ENCODE measurements around the gene ANKRD34A.

ANKRD34A gene

GRCh38 chr1:145964328-145965118, at the start of gene ANKRD34A, which contains the start of gene POLR3GL:
Gene ANKRD34A (minus strand): TSS chr1:145964575. CDS start chr1:145961759, 2,816 bp downstream.
Gene POLR3GL (plus strand): TSS chr1:145964690. CDS start chr1:145974866, 10,176 bp downstream.
- DNase-seq: peak; percentile 92

- no peak for DNase-seq
These were observed 49.2 kb upstream of the ANKRD34A start for GRCh38 chr1:146013559-146013922.

GRCh38 chr1:146012703-146013558, 48.6 kb upstream of the ANKRD34A start:
- DNase-seq: peak; percentile 65

GRCh38 chr1:146010126-146010738, 45.9 kb upstream of the ANKRD34A start:
- DNase-seq: no peak

DNA sequence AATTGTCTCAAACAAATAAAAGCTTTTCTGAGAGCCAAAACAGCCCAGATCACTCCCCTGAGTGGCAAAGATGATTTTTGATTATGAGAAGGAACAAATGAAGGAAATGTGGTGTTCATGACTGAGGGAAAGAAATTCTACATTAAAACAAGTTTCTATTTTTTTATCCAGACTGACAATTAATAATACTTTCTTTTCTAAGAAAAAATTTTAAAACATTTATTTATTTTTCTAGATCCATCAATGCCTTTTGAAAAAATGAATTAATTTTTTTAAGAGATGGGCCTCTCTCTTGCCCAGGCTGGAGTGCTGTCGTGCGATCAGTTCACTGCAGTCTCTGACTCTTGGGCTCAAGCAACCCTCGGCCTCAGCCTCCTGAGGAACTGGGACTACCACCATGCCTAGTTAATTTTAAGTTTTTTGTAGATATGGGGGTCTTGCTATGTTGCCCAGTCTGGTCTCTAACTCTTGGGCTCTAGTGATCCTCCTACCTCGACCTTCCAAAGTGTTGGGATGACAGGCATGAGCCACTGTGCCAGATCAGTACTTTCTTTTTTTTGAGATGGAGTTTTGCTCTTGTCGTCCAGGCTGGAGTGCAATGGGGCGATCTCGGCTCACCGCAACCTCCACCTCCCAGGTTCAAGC, 43.2 kb upstream of the ANKRD34A start:
- no peak for DNase-seq

GRCh38 chr1:146001709-146002108, 37.3 kb upstream of the ANKRD34A start:
- no peak for DNase-seq

- no peak for DNase-seq
These were observed 35.1 kb upstream of the ANKRD34A start for GRCh38 chr1:145999321-146000024.

DNA sequence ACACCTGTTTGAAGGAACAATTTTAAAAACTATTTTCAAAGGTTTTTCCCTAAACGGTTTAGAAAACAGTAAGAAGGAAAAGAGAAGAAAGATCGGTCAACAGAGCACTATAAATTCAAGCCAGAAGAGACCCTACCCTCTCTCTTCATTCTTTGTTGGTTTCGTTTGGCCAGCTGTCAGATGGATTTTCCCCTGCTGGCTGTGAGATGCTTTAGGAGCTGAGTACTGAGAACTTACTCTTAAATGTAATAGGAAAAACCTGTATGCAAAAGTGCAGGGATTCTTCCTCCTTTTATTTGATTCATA, 33.3 kb upstream of the ANKRD34A start:
- no peak for DNase-seq

DNA sequence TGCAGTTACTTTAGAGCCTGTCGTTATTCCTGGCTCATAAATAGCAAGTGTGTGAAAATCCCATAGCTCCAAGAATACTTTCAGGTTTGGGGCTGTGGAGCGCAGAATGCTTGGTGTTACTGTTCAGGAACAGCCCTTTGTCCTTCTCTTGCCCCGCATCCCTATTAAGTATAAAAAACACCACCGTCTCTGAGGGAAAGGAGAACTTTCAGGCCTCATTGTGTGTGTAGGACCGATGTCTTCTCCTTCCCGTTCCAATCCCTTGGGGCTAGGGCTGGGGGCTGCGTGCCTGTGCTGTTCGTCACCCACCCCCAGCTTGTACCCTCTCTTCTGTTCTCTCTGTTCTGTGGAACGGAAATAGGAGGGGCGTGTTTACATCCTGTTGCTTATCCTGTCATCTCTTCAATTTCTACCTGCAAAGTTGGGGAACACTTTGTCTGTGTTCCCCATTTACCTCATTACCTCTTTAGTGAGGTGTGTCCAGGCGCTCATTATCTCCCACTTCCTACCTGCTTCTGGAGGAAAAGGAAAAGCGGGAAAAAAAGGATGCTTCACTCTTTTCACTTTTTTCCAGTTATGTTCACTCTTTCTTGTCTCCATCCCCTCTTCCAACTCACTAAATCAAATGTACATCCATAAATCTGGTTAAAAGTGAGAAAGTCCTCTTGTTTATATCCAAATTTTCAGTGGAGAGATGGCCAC, 32.8 kb upstream of the ANKRD34A start:
- DNase-seq: no peak

DNA sequence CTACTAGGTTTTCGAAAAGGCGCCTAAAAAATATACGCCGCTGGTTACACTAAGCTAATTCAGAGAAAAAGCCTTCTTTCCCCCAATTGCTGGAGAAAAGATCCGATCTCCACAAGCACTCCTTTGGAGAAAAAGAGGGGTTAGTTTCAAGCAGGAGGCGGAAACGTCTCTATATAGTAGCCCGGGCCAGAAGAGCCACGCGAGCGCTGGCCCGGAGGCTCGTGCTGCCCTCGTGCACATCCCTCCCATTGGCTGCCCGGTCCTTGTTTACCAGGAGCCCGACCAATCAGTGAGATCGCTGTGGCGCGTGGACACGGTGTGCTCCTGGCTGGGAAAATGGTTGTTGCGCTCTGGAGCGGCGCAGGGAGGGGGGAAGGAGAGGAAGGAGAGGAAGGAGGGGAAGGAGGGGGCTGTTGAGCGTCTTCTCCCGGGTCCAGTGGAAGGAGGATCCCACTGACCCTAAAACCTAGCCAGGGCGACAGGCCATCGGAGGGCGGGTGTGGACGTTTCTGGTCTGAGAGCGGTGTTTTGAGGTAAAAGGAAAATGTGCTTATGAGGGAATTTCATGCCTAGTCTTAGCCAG, 32.1 kb upstream of the ANKRD34A start, which contains the start of gene TXNIP:
TXNIP (minus strand) TSS at position 147 of the 583 bp plus-strand sequence. CDS start 313 bp downstream, outside the sequence.
- peak; percentile 97 for DNase-seq

DNA sequence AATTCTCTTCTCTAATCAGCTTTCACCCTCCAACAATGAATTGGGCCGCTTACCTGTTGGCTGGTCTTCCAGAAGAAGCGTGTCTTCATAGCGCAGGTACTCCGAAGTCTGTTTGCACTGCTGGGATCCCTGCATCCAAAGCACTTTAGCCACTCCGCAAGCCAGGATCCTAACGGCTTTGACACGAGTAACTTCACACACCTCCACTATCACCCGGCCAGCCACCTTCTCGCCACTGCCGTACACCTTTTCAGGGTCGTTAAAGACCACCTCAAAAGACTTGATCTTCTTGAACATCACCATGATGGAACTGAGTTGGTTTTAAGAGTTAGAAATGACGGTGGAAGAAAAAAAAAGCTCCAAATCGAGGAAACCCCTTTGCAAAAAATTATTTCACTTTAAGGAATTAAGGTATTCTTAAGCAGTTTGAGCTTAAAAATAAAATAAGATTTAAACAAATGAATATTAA, 31.6 kb upstream of the ANKRD34A start:
- DNase-seq: peak; percentile 35

GRCh38 chr1:145995148-145995881, 30.9 kb upstream of the ANKRD34A start:
- DNase-seq: no peak

DNA sequence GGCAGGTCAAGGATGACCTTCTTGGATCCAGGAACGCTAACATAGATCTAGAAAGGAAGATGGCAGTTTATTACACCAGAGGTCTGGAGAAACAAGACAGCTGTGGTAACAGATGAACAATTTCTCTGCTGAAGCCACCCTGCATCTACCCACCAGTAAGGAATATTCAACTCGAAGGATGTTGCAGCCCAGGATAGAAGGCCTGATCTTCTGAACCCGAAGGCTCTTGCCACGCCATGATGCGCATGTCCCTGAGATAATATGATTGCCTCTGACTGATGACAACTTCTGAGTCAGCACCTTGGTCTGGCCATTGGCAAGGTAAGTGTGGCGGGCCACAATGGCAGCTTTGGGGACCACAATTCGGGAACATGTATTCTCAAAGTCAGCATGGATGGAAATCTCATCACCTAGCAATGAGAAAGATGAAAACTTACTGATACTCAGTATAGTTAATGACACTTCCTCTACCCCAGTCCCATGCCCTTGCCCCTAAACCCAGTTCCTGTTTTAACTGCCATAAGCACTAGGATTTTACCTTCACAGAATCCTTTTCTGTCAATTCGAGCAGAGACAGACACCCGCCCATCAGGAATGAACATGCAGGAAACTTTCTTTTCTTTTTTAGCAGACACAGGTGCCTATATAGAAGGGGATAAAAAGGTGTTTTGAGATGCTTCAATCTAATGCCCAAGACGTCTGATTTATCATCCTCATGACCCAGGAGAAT, 30.2 kb upstream of the ANKRD34A start:
- DNase-seq: no peak

DNA sequence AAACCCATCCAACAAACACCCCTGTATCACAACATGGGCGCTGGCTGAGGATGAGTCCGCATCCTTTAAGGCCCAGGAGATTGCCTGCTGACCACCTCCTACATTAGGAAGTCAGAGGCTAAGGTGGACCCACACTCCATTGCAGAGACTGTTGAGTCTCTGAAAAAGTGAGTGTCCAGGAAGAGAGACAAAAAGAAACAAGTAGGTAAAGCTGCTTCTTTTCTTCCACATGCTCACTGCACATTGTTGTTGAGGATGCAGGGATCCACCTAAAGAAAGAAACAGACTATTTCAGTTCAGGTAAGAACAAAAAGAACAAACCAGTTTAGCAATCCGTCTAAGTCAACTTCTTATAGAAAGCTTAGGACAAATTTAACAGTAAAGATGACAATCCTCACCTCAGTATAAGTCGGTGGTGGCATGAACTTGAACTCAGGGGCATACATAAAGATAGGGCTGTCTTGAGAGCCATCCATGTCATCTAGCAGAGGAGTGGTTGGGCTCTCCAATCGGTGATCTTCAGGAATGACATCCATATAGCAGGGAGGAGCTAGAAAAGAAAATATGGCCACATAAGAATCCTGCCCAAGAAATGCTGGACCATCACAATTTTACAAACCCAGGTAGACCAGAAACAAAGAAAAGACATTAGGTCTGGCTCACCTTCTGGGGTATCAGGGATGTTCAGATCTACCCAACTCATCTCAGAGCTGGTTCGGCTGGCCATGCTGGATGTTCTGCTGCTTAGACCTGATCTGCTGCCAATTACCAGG, 29.4 kb upstream of the ANKRD34A start:
- no peak for DNase-seq

- no peak for DNase-seq
These were observed 28.7 kb upstream of the ANKRD34A start for GRCh38 chr1:145992958-145993617.

GRCh38 chr1:145992502-145992936, 28.1 kb upstream of the ANKRD34A start:
- DNase-seq: no peak

DNA sequence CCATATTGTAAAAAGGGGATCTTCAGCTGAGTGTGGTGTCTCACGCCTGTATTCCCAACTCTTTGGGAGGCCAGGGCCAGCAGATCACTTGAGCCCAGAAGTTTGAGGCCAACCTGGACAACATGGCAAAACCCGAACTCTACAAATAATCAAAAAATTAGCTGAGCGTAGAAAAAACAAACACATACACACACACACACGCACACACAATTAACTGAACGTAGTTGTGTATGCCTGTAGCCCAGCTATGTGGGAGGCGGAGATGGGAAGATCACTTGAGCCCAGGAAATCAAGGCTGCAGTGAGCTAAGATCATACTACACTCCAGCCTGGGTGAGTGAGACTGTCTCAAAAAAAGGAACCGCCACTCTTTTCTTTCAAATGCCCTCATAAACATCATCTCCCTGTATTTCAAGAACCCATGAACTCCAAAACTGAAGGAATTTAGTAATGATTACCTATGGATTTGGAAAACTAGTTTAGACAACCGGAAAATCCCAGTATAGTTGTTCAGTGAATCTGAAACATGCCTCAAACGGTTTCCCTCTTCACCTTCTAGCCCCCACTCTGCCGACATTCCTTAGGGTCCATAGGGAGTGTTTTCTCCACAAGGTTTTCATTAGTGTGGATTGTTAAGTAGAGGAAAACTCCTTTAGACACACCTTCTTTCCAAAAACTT, 27.5 kb upstream of the ANKRD34A start:
- no peak for DNase-seq

Measured in kidney glomerular epithelial cell (primary cell).